ENCODE data around the gene BORCS6. TPM values are rescaled to one million over a fixed set of nuclear protein-coding genes. Genes with fewer than 3 reads are reported as not detected.

BORCS6 gene
- total and polyA plus RNA-seq, 2 of the 13 experiments (the other 11 are each of a cell fraction or from before 2014, with no cell fraction given) = 2.0 to 5.1 TPM

- TF ChIP-seq MYPOP (CRISPR knock-in tag; IDR thresholded peaks at IDR 0.05) (peak; percentile 22; the same call in 1 of the 2 replicates), ZNF224 (CRISPR knock-in tag; IDR thresholded peaks at IDR 0.05) (no peak), NFE2 (CRISPR knock-in tag; IDR thresholded peaks at IDR 0.05) (no peak), KLF11 (CRISPR knock-in tag; IDR thresholded peaks at IDR 0.05) (no peak), NPAS2 (CRISPR knock-in tag; IDR thresholded peaks at IDR 0.05; ENCODE audit: borderline replicate concordance) (no peak), MTF1 (CRISPR knock-in tag; IDR thresholded peaks at IDR 0.05) (no peak), BRF2 (CRISPR knock-in tag; IDR thresholded peaks at IDR 0.05) (no peak), KDM6A (CRISPR knock-in tag; IDR thresholded peaks at IDR 0.05; ENCODE audit: low read depth) (peak; percentile 75), ZNF749 (CRISPR knock-in tag; IDR thresholded peaks at IDR 0.05; ENCODE audit: borderline replicate concordance) (no peak), SPEN (CRISPR knock-in tag; IDR thresholded peaks at IDR 0.05; ENCODE audit: low read depth) (0 out of 2 replicates have a peak, but pooled peaks have one; percentile 14)
Observed at GRCh38 chr17:8163978-8164814, 25.8 kb downstream of the BORCS6 start (continued).

Measured in HepG2 (cell line).